ENCODE results near the gene DRC1.

GRCh38 chr2:26457251-26457666, 55.5 kb downstream of the DRC1 start:
- TF ChIP-seq CTCF (IDR thresholded peaks at IDR 0.05; ENCODE audit: low read length) (no peak), EZH2 (optimal IDR thresholded peaks at IDR 0.05; ENCODE audit: low read depth, low read length) (no peak)
